ENCODE measurements around the gene RFESD.

RFESD gene

GRCh38 chr5:95660060-95660459 is 13.5 kb downstream of the RFESD start:
- no peak for DNase-seq (ENCODE audit: low read depth in 1 of 2, low spot score in 1 of 2)

GRCh38 chr5:95662946-95663345 is 16.4 kb downstream of the RFESD start:
- DNase-seq (ENCODE audit: low read depth in 1 of 2, low spot score in 1 of 2), result no peak

GRCh38 chr5:95664204-95664786 is 17.7 kb downstream of the RFESD start:
- DNase-seq (ENCODE audit: low read depth in 1 of 2, low spot score in 1 of 2), result no peak

GRCh38 chr5:95667061-95667618 is 20.6 kb downstream of the RFESD start:
- no peak for DNase-seq (ENCODE audit: low read depth in 1 of 2, low spot score in 1 of 2)

- no peak for DNase-seq (ENCODE audit: low read depth in 1 of 2, low spot score in 1 of 2)
Observed at GRCh38 chr5:95667678-95668077, 21.1 kb downstream of the RFESD start.

GRCh38 chr5:95668216-95668615 is 21.6 kb downstream of the RFESD start:
- no peak for DNase-seq (ENCODE audit: low read depth in 1 of 2, low spot score in 1 of 2)

GRCh38 chr5:95668728-95669127 is 22.2 kb downstream of the RFESD start:
- no peak for DNase-seq (ENCODE audit: low read depth in 1 of 2, low spot score in 1 of 2)

GRCh38 chr5:95669540-95669939 is 23.0 kb downstream of the RFESD start:
- DNase-seq (ENCODE audit: low read depth in 1 of 2, low spot score in 1 of 2), result no peak

- no peak for DNase-seq (ENCODE audit: low read depth in 1 of 2, low spot score in 1 of 2)
Observed at GRCh38 chr5:95669985-95670384, 23.4 kb downstream of the RFESD start.

GRCh38 chr5:95670568-95670967 is 24.0 kb downstream of the RFESD start:
- DNase-seq (ENCODE audit: low read depth in 1 of 2, low spot score in 1 of 2), result no peak

GRCh38 chr5:95671826-95672225 is 25.2 kb downstream of the RFESD start:
- DNase-seq (ENCODE audit: low read depth in 1 of 2, low spot score in 1 of 2), result no peak

GRCh38 chr5:95672641-95673040 is 26.1 kb downstream of the RFESD start:
- no peak for DNase-seq (ENCODE audit: low read depth in 1 of 2, low spot score in 1 of 2)

- no peak for DNase-seq (ENCODE audit: low read depth in 1 of 2, low spot score in 1 of 2)
Observed at GRCh38 chr5:95673081-95673480, 26.5 kb downstream of the RFESD start.

- no peak for DNase-seq (ENCODE audit: low read depth in 1 of 2, low spot score in 1 of 2)
Observed at GRCh38 chr5:95682891-95683290, 36.3 kb downstream of the RFESD start, which contains the start of gene SPATA9. Gene SPATA9 (minus strand): TSS chr5:95682991. CDS start chr5:95682854, 137 bp downstream.

GRCh38 chr5:95684361-95684760 is 37.8 kb downstream of the RFESD start:
- DNase-seq (ENCODE audit: low read depth in 1 of 2, low spot score in 1 of 2), result no peak

GRCh38 chr5:95686651-95687050 is 40.1 kb downstream of the RFESD start:
- no peak for DNase-seq (ENCODE audit: low read depth in 1 of 2, low spot score in 1 of 2)

- DNase-seq (ENCODE audit: low read depth in 1 of 2, low spot score in 1 of 2), result no peak
Observed at GRCh38 chr5:95689680-95690079, 43.1 kb downstream of the RFESD start.

- no peak for DNase-seq (ENCODE audit: low read depth in 1 of 2, low spot score in 1 of 2)
Observed at GRCh38 chr5:95690333-95690732, 43.8 kb downstream of the RFESD start.

- DNase-seq (ENCODE audit: low read depth in 1 of 2, low spot score in 1 of 2), result no peak
Observed at GRCh38 chr5:95697781-95698681, 51.5 kb downstream of the RFESD start.

- DNase-seq (ENCODE audit: low read depth in 1 of 2, low spot score in 1 of 2), result no peak
Observed at GRCh38 chr5:95699337-95699736, 52.8 kb downstream of the RFESD start.

- DNase-seq (ENCODE audit: low read depth in 1 of 2, low spot score in 1 of 2), result no peak
Observed at GRCh38 chr5:95701074-95701473, 54.5 kb downstream of the RFESD start.

- DNase-seq (ENCODE audit: low read depth in 1 of 2, low spot score in 1 of 2), result no peak
Observed at GRCh38 chr5:95704150-95704549, 57.6 kb downstream of the RFESD start.
